Activated CD4-positive, alpha-beta T cell treated with anti-CD3 and anti-CD28 coated beads for 24 hours (primary cell): ENCODE results near the gene SCAI.
"Not testable (repeated sequence)": the region's sequence is repeated elsewhere in the genome, so short reads cannot be mapped to it uniquely, and the experiment has no call there.

ENCODE experiments used
- DNase-seq, 2 donors: peaks; one replicate each; pipeline ENCODE4 v3.0.0-alpha.2; 2020; ENCODE audit warnings: low read depth in 2 of 2

Gene SCAI

GRCh38 chr9:125143377-125144090 lies at the start of gene SCAI:
Gene SCAI (minus strand): TSS chr9:125143528. CDS start chr9:125143437, 91 bp downstream.
- DNase-seq = peak; percentile 96 to 98

- peak in 1 of 2 donors; percentile 11 for DNase-seq
These were observed 47.1 kb upstream of the SCAI start for GRCh38 chr9:125190361-125190801.

GRCh38 chr9:125189361-125190289 lies 46.3 kb upstream of the SCAI start, which contains the start of gene PPP6C:
Gene PPP6C (minus strand): TSS chr9:125189803. CDS start chr9:125189718, 85 bp downstream.
- peak; percentile 97 for DNase-seq

GRCh38 chr9:125189011-125189360 lies 45.7 kb upstream of the SCAI start:
- DNase-seq = no peak

GRCh38 chr9:125183561-125183960 lies 40.2 kb upstream of the SCAI start:
- no peak for DNase-seq

- no peak for DNase-seq
These were observed 39.7 kb upstream of the SCAI start for GRCh38 chr9:125183054-125183453.

GRCh38 chr9:125181756-125182155 lies 38.4 kb upstream of the SCAI start:
- DNase-seq = not testable (repeated sequence)

GRCh38 chr9:125180876-125181275 lies 37.5 kb upstream of the SCAI start:
- no peak for DNase-seq

- DNase-seq = not testable (repeated sequence)
These were observed 36.4 kb upstream of the SCAI start for GRCh38 chr9:125179776-125180175.

GRCh38 chr9:125177888-125178287 lies 34.6 kb upstream of the SCAI start:
- no peak for DNase-seq

GRCh38 chr9:125176636-125177035 lies 33.3 kb upstream of the SCAI start:
- DNase-seq = no peak

- DNase-seq = no peak
These were observed 28.9 kb upstream of the SCAI start for GRCh38 chr9:125172031-125172755.

- DNase-seq = no peak
These were observed 26.6 kb upstream of the SCAI start for GRCh38 chr9:125169895-125170294.

- no peak for DNase-seq
These were observed 23.4 kb upstream of the SCAI start for GRCh38 chr9:125166762-125167161.

GRCh38 chr9:125162891-125163290 lies 19.6 kb upstream of the SCAI start:
- DNase-seq = not testable (repeated sequence)

GRCh38 chr9:125161284-125161918 lies 18.1 kb upstream of the SCAI start:
- no peak for DNase-seq

- no peak for DNase-seq
These were observed 17.4 kb upstream of the SCAI start for GRCh38 chr9:125160750-125161149.

GRCh38 chr9:125156551-125156950 lies 13.2 kb upstream of the SCAI start:
- DNase-seq = no peak

GRCh38 chr9:125153712-125154367 lies 10.5 kb upstream of the SCAI start:
- DNase-seq = no peak

- DNase-seq = no peak
These were observed 8.4 kb upstream of the SCAI start for GRCh38 chr9:125151730-125152129.
